ENCODE data around the gene GLB1L. TPM values are rescaled to one million over a fixed set of nuclear protein-coding genes. Genes with fewer than 3 reads are reported as not detected.

Gene GLB1L
- total and polyA plus RNA-seq, 2 experiments from 2014 or later: 6.6 to 9.6 TPM

GRCh38 chr2:219268294-219268693 lies 23.1 kb upstream of the GLB1L start:
- H3K79me2 ChIP-seq: no peaks in the 10 kb centered on the region
- H3K36me3 ChIP-seq (replicated peaks; ENCODE audit: insufficient read depth, low read depth): no peaks in the 10 kb centered on the region
- no peaks in the 10 kb centered on the region for H3K4me1 ChIP-seq (ENCODE audit: insufficient read depth)
- no peak for DNase-seq (ENCODE audit: low spot score)
- no peaks in the 10 kb centered on the region for H4K20me1 ChIP-seq (ENCODE audit: insufficient read depth, poor library complexity, severe bottlenecking)
- TF ChIP-seq EZH2phosphoT487 (IDR thresholded peaks at IDR 0.05; ENCODE audit: low read depth, severe bottlenecking, unreplicated experiment) (no peak), EZH2 (IDR thresholded peaks at IDR 0.05; ENCODE audit: borderline replicate concordance) (no peak)
- TF ChIP-seq, protein P1, sequence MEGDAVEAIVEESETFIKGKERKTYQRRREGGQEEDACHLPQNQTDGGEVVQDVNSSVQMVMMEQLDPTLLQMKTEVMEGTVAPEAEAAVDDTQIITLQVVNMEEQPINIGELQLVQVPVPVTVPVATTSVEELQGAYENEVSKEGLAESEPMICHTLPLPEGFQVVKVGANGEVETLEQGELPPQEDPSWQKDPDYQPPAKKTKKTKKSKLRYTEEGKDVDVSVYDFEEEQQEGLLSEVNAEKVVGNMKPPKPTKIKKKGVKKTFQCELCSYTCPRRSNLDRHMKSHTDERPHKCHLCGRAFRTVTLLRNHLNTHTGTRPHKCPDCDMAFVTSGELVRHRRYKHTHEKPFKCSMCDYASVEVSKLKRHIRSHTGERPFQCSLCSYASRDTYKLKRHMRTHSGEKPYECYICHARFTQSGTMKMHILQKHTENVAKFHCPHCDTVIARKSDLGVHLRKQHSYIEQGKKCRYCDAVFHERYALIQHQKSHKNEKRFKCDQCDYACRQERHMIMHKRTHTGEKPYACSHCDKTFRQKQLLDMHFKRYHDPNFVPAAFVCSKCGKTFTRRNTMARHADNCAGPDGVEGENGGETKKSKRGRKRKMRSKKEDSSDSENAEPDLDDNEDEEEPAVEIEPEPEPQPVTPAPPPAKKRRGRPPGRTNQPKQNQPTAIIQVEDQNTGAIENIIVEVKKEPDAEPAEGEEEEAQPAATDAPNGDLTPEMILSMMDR (IDR thresholded peaks at IDR 0.05; ENCODE audit: poor library complexity): no peak
- H3K4me2 ChIP-seq: no peak overlapping the region
- no peak overlapping the region for H2AFZ ChIP-seq
- H3K27ac ChIP-seq: no peak overlapping the region
- no peaks in the 10 kb centered on the region for H3K9me3 ChIP-seq (ENCODE audit: low read depth)
- 92% methylated on average over 2 of the region's 2 CpGs for WGBS (ENCODE audit: low lambda C conversion rate, missing lambda C conversion rate)
- no peaks in the 10 kb centered on the region for H3K27me3 ChIP-seq
- no peak overlapping the region for H3K4me3 ChIP-seq
- H3K9me2 ChIP-seq (replicated peaks; ENCODE audit: insufficient read depth): no peaks in the 10 kb centered on the region

DNA sequence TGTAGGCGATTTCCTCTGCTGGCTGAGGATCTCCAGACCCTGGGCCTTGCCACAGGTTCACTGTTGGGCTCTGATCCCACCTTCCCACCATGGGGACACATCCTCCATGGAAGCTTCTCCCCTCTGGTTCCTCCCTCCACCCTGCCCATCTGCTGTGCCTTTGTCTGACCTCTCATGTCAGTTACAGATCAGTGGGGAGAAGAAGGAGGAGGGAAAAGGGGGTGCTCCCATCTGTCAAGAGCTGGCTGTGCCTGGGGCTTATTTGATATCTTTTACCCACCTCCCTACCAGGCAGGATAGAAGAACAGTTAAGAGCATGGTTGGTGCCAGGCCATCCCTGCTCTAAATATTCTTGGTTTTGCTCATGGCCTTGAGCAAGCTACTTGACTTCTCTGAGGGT lies 21.6 kb upstream of the GLB1L start:
- no peak overlapping the region for H3K4me2 ChIP-seq
- no peaks in the 10 kb centered on the region for H3K4me1 ChIP-seq (ENCODE audit: insufficient read depth)
- no peaks in the 10 kb centered on the region for H4K20me1 ChIP-seq (ENCODE audit: insufficient read depth, poor library complexity, severe bottlenecking)
- DNase-seq (ENCODE audit: low spot score): no peak
- no peaks in the 10 kb centered on the region for H3K9me2 ChIP-seq (replicated peaks; ENCODE audit: insufficient read depth)
- H2AFZ ChIP-seq: no peak overlapping the region
- WGBS (ENCODE audit: low lambda C conversion rate, missing lambda C conversion rate): 89% methylated on average over 1 of the region's 1 CpG
- no peaks in the 10 kb centered on the region for H3K9me3 ChIP-seq (ENCODE audit: low read depth)
- H3K36me3 ChIP-seq (replicated peaks; ENCODE audit: insufficient read depth, low read depth): no peaks in the 10 kb centered on the region
- TF ChIP-seq, protein P1 (IDR thresholded peaks at IDR 0.05; ENCODE audit: poor library complexity): no peak
- TF ChIP-seq EZH2phosphoT487 (IDR thresholded peaks at IDR 0.05; ENCODE audit: low read depth, severe bottlenecking, unreplicated experiment) (no peak), EZH2 (IDR thresholded peaks at IDR 0.05; ENCODE audit: borderline replicate concordance) (no peak)
- no peaks in the 10 kb centered on the region for H3K79me2 ChIP-seq
- H3K27ac ChIP-seq: no peak overlapping the region
- no peaks in the 10 kb centered on the region for H3K27me3 ChIP-seq
- no peak overlapping the region for H3K4me3 ChIP-seq

DNA sequence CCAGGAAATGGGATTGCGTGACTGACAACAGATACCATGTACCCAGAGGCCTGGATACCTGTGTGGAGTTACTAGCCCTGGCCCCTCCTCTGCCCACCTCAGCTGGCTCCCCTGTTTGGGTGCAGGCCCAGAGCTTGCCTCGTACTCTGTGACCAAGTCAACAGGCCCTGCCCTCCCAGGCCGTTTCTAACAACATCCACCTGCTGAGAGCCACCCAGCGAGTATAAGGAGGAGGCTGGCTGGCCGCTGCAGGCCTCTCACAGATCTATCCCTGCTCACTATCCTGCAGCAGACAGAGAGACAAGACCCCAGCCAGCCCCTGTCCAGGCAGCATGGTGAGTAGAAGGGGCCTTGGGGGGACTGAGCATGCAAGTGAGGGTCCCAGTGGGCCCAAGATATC lies 21.0 kb upstream of the GLB1L start:
- no peaks in the 10 kb centered on the region for H3K4me1 ChIP-seq (ENCODE audit: insufficient read depth)
- H3K27ac ChIP-seq: no peak overlapping the region
- H2AFZ ChIP-seq: no peak overlapping the region
- TF ChIP-seq, protein P1 (IDR thresholded peaks at IDR 0.05; ENCODE audit: poor library complexity): no peak
- no peak for TF ChIP-seq EZH2 (IDR thresholded peaks at IDR 0.05; ENCODE audit: borderline replicate concordance)
- no peak for TF ChIP-seq EZH2phosphoT487 (IDR thresholded peaks at IDR 0.05; ENCODE audit: low read depth, severe bottlenecking, unreplicated experiment)
- H4K20me1 ChIP-seq (ENCODE audit: insufficient read depth, poor library complexity, severe bottlenecking): no peaks in the 10 kb centered on the region
- H3K4me2 ChIP-seq: no peak overlapping the region
- H3K4me3 ChIP-seq: no peak overlapping the region
- WGBS (ENCODE audit: low lambda C conversion rate, missing lambda C conversion rate): 70% methylated on average over 5 of the region's 5 CpGs
- no peaks in the 10 kb centered on the region for H3K79me2 ChIP-seq
- no peaks in the 10 kb centered on the region for H3K9me2 ChIP-seq (replicated peaks; ENCODE audit: insufficient read depth)
- H3K36me3 ChIP-seq (replicated peaks; ENCODE audit: insufficient read depth, low read depth): no peaks in the 10 kb centered on the region
- DNase-seq (ENCODE audit: low spot score): no peak
- H3K27me3 ChIP-seq: peaks cover 6% of the 10 kb centered on the region
- no peaks in the 10 kb centered on the region for H3K9me3 ChIP-seq (ENCODE audit: low read depth)

Data from hepatocyte (in vitro differentiated cells).